NCI-H226 (cell line): Measurements from ENCODE around the gene RNF224.

Experiments
- DNase-seq: peaks from one replicate; pipeline ENCODE4 v3.0.0-alpha.2; 2015

RNF224 gene

GRCh38 chr9:137227054-137227852 is at the start of gene RNF224:
TSS of gene RNF224 (plus strand) at chr9:137227502. CDS start at chr9:137228336, 834 bp downstream.
- peak; percentile 68 for DNase-seq

- DNase-seq: no peak
These were observed 48.9 kb upstream of the RNF224 start for GRCh38 chr9:137178201-137178938.

- no peak for DNase-seq
These were observed 48.2 kb upstream of the RNF224 start for GRCh38 chr9:137178939-137179630.

- no peak for DNase-seq
These were observed 47.5 kb upstream of the RNF224 start for GRCh38 chr9:137179761-137180160.

- DNase-seq: no peak
These were observed 46.8 kb upstream of the RNF224 start for GRCh38 chr9:137180491-137180890.

- DNase-seq: no peak
These were observed 45.6 kb upstream of the RNF224 start for GRCh38 chr9:137181680-137182079.

GRCh38 chr9:137182836-137183235 is 44.5 kb upstream of the RNF224 start:
- DNase-seq: no peak

GRCh38 chr9:137183980-137184595 is 43.2 kb upstream of the RNF224 start:
- DNase-seq: no peak

- DNase-seq: no peak
These were observed 42.2 kb upstream of the RNF224 start for GRCh38 chr9:137184881-137185660.

GRCh38 chr9:137185921-137186320 is 41.4 kb upstream of the RNF224 start:
- DNase-seq: no peak

- no peak for DNase-seq
These were observed 40.9 kb upstream of the RNF224 start for GRCh38 chr9:137186385-137186784.

- no peak for DNase-seq
These were observed 39.9 kb upstream of the RNF224 start for GRCh38 chr9:137187386-137187785.

GRCh38 chr9:137188086-137188489 is 39.2 kb upstream of the RNF224 start:
- no peak for DNase-seq

GRCh38 chr9:137188490-137189296 is 38.6 kb upstream of the RNF224 start, which contains the start of the genes ANAPC2 and SSNA1:
TSS of gene ANAPC2 (minus strand) at chr9:137188560. CDS start at chr9:137188532, 28 bp downstream.
TSS of gene SSNA1 (plus strand) at chr9:137188676. CDS start at chr9:137188727, 51 bp downstream.
- peak; percentile 91 for DNase-seq

- DNase-seq: no peak
These were observed 37.7 kb upstream of the RNF224 start for GRCh38 chr9:137189297-137190295.

GRCh38 chr9:137190315-137190856 is 36.9 kb upstream of the RNF224 start:
- DNase-seq: no peak

GRCh38 chr9:137191245-137191644 is 36.1 kb upstream of the RNF224 start:
- DNase-seq: no peak

- DNase-seq: no peak
These were observed 35.4 kb upstream of the RNF224 start for GRCh38 chr9:137191691-137192447.

GRCh38 chr9:137192448-137192780 is 34.9 kb upstream of the RNF224 start:
- DNase-seq: no peak
